GM18517 (cell line): ENCODE measurements around the gene CTRB2.

Source experiments
- ATAC-seq: cut with Tn5 transposase; IDR thresholded peaks from one replicate; pipeline ENCODE4 v1.9.1; 2021; ENCODE audit warnings: mild to moderate bottlenecking, moderate library complexity; ENCODE audit not compliant: unreplicated experiment

Gene CTRB2

DNA sequence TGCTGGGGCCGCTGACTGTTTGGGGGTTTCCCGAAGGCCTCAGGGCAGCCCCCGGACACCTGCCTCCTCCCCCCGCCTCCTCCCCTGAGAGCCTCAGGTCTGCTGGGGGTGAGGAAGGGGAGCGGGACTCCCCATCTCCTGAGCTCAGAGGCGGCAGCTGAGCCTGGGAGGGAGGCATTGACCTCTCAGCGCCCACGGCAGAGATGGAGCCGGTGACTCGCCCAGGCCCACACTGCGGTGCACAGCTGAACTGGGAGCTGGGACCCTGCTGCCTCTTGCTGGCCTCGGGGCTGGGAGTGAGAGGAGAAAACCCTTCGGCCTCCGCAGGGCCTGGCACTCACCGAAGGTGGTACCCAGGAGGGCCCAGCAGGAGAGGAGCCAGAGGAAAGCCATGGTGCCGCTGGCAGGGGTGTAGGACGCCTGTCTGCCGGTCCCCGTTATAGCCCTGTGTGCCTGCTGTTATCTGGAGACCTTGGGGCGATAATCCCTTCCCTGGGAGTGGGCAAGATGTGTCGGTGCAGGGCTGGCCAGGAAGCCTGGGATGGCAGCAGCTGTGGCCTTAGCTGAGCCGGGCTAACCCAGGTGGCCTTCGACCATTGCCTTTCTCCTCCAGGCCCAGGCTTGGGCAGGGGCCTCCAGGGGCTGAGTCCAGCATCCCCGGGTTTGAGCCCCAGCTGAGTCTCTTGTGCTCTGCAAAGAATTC is at the start of gene CTRB2:
CTRB2 (minus strand) TSS at position 413 of the 703 bp plus-strand sequence; CDS start at position 393, 20 bp downstream.
- no peak for ATAC-seq

DNA sequence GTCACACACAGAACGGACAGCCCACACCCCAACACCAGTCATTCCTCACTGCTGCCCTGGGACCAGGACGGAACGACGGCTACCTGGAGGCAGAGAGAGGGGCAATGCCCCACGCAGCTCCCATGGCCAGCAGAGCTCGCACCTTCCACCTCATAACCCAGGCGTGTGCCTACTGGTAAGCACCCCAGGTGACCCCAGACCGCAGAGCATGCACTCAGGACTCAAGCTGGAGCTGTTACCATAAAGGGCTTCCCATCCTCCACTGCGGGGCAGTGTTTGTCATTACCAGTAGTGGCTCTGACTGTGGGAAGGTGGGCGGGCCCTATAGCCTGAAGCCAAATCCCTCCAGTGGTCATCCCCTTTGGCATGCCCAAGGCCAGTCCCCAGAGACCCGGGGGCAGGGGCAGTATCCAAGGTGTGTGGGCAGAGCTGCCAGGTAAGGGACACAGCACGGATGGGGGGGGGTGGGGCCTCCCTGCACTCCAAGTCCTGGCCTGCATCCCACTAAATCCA is 49.2 kb upstream of the CTRB2 start:
- no peak for ATAC-seq

DNA sequence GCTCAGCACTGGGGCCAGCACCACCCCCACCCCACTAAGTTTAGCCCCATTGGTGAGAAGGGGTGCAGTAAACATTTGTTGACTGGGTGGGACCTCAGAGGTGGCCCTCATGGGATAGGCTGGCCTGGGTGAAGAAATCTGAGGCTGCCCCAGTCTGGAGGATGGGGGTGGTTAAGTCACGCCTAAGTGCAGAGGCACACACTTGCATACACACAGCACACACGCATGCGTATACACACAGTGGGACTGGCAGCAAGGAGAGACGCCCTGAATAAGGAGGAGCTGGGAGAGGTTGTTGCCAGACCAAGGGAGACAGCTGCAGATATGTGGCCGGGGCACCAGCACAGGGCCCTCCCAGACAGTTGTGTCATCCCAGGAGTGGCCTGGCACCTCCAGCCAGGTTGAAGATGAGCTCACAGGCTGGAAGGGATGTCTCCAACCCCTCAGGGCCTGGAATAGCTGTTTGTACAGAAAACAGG is 47.4 kb upstream of the CTRB2 start:
- no peak for ATAC-seq

DNA sequence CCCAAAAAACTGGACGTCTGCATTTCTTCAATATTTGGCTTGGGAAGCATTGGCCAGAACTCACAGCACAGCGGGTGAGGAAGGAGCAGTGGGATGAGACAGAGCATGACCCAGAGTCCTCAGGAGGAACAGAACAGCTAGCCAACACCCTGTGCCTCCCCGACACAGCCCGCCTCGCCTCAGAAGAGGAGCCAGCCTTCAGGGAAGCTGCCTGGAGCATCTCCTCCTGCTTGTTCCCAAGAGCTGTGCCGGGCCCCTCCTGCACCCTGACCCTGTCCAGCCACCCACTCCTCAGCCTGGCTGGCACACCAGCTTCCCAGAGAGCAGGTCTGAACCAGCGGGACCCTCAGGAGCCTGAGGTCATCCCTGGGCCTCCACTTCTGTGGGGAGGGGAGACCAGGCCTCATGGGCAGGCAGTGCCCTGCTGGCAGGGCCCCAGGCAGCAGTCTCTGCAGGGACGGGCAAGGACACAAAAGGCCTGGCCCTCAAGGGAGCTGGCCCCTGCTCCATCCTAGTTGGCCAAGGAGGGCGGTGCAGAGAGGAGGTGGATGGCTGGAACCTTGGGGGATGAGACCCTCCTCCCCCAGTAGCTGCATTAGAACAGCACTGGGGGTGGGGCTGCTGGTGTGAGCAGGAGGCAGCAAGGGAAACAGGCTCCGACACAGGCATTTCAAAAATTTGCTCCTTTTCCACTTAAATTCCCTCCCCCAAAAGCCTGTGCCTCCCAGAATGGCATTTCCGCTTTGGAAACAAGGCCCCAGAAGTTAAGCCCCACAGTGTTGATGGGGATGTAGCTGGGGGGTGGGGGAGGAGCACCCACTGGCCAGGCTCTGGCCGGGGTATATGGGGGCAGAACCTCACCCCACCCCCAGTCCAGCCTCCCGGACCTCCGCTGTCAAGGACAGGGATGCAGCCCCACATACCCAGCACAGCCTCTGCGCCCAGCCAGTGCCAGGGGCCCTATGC is 46.3 kb upstream of the CTRB2 start:
- ATAC-seq, result no peak

DNA sequence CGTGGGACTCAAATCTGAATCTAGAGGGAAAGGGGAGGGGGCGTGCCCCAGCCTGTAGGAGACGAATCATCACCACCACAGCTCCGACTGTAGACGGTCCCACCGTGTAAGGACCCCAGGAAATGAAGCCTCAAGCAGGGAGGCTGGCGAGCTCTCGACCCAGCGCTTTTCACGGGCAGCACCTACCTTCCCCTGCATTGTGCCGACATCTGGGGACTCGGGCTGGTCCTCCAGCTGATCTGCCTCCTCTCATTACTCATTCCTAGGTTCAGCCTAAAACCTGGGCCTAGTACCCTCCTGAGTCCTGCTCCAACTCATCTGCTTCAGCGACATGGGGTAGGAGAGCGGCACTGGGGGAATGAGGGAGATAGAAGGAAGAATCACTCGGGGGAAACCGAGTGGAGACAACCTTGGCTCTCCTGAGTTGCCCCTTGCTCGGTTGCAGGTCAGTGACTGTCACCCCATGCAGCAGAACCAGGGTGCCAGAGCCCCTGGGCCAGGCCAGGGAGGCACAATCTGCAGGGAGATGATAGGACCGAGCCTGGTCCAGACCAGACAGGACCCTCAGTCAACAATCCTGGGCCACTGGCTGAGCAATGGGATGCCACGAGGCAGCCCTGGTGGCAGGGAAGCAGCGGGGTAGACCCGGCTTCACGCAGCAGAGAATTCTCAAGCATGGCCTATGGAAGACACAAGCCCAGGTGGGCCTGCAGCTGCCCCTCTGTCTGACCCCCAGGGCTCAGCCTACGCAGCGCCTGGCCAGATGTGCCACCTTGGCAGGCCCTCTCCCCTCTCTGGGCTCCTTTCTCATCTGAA is 45.3 kb upstream of the CTRB2 start:
- ATAC-seq, result no peak

DNA sequence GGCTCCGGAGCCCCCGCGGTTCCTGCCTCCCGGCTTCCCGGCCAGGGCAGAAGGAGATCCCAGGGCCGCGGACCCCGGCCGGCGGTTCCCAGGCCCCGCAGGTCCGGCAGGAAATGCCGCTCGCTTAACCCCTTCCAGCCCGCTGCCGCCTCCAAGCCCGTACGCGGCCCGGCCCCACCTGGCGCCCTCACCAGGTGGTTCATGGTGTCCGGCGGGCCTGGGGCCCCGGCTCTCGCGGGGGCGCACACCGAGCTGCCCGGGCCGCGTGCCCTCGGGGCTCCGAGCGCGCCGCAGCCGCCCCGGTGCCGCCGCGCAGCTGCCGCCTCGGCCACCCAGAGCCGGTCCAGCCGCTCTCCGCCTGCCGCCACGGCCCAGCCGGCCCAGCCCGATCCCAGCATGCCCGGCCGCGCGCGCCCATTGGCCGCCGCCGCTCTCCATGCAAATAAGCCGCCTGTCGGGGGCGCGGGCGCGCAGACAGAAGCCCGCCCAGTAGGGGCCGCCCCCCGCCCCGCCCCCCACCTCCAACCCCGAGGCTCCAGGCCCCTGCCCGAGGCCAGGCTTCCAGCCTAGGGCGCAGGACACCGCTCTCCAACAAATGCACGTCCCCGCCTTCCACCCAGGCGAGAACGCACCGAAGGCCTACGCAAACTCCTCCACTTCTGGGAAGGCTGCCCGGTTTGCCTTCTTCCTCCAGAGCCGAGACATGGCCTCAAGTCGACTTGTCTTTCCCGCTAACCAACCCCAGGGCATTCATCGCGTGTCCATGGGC is 44.5 kb upstream of the CTRB2 start, which contains the start of gene BCAR1:
BCAR1 (minus strand) TSS at position 345 of the 769 bp plus-strand sequence; CDS start at position 203, 142 bp downstream.
- peak; percentile 58 for ATAC-seq

- ATAC-seq, result peak; percentile 57
Measured at GRCh38 chr16:75250809-75251279, 43.9 kb upstream of the CTRB2 start.

DNA sequence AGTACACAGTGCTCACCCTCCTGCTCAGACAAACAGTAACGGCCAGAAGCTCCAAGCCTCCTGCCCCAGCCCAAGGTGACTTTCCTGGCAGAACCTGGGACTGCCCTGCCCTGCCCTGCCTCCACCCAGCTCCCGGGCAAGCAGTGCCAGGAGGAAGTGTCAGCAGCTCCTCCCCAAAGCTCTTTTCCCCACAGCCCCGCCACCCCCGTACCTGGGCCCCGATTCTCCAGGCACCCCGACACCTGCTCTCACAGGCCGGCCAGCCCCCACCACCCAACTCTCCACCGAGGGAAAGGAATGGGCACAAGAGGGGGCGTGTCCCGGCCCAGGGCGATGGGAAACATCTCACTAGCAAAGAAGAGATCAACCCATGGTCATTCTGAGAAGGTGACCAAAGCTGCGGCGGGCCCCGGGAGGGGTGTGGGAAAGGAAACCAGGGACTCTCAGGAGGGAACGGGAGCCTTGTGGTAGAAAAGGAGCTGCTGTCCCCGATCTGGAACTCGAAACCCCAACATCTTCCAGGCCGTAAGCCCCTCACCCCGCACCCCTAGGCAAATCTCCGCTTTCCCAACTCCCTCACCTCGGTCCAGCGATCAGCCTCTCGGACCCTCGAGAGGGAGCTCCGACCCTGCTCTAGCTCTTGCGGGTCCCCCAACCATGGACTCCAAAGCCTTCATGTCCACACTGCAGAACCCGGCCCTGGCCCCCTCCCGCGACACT is 43.3 kb upstream of the CTRB2 start:
- ATAC-seq, result no peak

DNA sequence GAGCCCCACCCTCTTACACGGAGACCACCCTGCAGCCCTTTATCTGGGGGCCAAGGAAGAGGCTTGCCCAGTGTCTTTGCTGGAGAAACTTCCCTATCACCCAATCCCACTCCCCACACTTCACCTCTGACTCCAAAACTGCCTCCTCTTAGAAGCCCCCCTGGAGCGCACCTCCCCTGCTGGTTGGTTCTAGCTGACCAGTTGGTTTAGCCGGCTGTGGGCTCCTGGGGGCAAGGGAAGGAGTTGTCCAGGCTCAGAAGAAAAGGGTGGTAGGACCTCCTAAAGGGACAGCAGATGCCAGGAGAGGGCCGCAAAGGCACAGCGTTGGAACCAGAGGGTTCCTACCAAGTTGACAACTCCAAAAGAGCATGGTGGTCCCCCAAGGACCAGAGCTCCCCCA is 42.5 kb upstream of the CTRB2 start:
- ATAC-seq, result no peak

DNA sequence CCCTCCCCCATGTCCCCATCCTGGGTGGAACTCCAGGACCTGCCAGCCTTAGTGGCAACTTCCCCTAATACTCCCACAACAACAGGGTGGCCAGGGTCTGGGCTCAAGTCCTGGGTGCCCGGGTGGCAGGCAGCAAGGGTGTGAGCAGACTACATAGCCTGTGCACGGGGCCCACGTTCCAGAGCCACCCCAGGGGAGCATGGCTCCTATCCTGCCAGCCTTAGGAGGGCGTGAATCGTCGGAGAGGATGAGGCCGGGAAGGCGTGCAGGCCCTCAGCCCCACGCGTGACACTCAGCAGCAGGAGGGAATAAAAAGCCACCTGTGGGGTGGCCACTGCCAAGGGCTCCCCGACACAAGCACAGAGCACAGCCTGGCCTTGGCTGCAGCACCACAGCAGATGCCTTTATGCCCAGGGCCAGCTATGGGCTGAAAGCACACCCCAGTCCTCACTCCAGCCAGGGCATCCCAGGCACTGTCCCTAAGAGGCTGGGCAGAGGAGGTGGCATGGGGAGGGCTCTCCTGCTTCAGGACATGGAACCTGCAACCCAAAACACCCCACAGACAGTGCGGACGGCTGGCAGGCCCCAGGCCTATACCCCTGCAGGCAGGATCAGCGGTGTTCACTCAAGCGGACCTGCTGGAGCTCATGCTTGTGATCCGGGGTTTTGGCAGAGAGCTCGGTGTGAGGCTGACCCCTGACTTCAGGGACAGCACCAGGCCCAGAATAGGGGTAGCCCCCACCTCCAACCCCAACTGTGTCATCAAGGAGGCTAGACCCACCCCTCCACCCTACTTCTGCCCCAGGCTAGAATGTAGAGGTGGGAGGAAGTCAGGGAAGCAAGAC is 41.8 kb upstream of the CTRB2 start:
- ATAC-seq, result no peak

- ATAC-seq, result no peak
Measured at GRCh38 chr16:75248142-75248535, 41.2 kb upstream of the CTRB2 start.

- no peak for ATAC-seq
Measured at GRCh38 chr16:75247249-75247648, 40.3 kb upstream of the CTRB2 start.

DNA sequence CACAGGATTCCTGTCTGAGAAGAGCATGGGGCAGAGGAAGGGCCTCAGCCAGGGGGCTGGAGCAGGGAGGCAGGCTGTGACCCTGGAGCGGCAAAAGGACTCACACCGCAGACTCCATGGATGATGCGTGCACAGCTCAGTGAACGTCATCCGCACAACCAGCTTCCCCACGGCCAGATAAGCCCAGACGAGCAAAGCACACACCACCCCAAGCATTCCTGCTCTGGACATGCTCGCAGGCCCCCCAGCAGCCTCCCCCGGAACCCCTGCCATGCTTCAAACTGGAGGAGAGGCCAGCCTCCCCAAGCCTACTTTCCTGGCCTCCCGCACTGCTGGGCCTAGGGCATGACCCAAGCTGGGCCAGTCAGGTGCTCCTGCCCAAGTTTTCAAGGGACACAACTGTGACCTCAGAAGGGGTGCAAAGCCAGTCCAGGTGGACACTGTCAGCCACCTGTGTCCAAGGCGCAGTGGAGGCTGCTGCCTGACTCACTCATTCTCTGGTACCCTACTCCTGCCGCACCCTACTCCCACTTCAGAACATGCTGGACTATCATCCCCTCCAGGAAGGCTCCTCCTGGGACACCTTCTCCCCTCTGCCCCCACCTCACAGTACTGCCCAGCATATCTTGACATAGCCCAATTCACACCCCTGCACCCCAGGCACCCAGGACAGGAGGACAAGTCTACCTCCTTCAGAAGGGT is 39.7 kb upstream of the CTRB2 start:
- no peak for ATAC-seq

DNA sequence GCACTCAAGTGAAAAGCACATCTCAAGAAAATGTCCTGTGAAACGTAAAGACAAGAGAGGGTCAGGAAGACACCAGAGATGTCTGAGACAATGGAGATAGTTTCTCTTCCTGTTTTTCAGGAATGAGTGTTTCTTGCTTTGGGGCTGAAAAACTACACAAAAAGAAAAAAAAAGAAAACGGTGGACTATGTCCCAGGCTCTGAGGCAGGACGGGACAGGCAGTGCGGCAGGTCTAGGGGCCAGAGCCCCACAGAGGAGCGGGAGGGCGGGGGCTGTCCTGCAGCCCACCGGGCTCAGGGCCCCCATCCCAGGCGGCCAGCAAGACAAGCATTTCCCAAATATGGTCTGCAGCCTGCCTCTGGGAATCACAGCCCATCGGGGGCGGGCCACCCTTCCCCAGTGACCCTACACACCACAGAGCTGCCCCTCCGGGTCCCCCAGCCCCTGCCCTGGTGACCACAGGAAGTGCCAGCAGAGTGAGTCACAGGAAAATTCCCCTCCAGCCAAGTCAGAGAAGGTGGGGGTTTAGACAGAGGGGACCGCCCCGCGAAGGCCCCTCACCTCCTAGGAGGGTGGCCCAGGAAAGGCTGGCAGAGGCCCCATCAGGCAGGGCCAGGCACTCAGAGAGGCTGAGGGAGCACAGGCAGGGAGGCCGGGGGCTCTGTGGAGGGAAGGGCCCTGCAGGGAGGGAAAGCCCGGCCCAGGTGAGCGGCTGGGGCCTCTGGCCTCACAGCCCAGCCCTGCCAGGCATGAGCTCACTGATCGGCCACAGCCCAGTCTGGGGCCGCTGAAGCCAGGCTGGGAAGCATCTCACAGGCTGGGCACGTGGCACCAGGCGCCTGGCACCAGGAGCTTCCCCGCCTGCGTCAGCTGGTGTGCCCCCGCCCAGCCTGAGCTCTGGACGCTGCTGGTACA is 38.1 kb upstream of the CTRB2 start:
- no peak for ATAC-seq

GRCh38 chr16:75244225-75244809 is 37.4 kb upstream of the CTRB2 start:
- ATAC-seq, result no peak

DNA sequence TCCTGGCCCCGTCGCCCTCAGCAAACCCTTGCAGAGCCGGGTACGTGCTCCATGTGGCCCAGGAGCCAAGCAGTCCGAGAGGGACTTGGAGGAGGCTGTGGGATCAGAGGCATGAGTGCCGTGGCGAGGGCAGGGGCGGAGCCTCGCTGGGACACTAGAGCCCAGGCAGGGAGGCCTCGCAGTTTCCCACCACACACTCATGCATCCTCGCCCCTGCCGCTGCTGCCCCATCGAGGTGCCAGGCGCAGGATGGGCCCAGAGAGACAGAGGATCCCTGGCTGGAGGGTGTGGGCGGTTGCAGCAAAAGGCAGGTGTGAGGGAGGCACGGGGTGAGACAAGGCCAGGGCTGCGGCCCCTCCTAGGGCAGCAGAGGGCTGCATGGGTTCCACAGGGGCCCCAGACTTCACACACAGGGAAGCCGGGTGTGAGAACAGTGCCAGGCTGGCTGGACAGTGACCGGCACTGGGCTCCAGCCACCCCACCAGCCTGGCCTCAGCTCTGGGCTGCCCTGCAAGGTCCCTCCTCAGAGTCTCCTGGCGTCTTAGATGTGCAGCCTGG is 36.8 kb upstream of the CTRB2 start:
- no peak for ATAC-seq
